Astrocyte (in vitro differentiated cells and primary cell): Measurements from ENCODE around the gene PDCD1. TPM values are rescaled to one million over a fixed set of nuclear protein-coding genes. Genes with fewer than 3 reads are reported as not detected.

Experiments used
- DNase-seq: peaks from one replicate; pipeline ENCODE4 v3.0.0-alpha.2; 2010; ENCODE audit warnings: low read depth
- FAIRE-seq: peaks from 2 replicates; lab custom pipeline; 2011; peaks lifted over from hg19 to GRCh38; lab: Jason Lieb, UNC
- H2AFZ ChIP-seq: 2 replicates; pipeline ENCODE4 v1.6.0; 2012; ENCODE audit warnings: low read depth, low read length, inconsistent platforms
- H3K27ac ChIP-seq: 2 replicates; pipeline ENCODE4 v1.5.1; 2011; ENCODE audit warnings: low read depth, low read length, inconsistent platforms
- H3K27me3 ChIP-seq: 2 replicates; pipeline ENCODE4 v1.6.0; 2011; ENCODE audit warnings: low read length, inconsistent platforms; ENCODE audit not compliant: insufficient read depth
- H3K36me3 ChIP-seq: 2 replicates; pipeline ENCODE4 v1.5.1; 2011; ENCODE audit warnings: low read length, inconsistent platforms; ENCODE audit not compliant: insufficient read depth
- H3K4me1 ChIP-seq: 2 replicates; pipeline ENCODE4 v1.5.1; 2011; ENCODE audit warnings: low read length, inconsistent platforms; ENCODE audit not compliant: insufficient read depth
- H3K4me2 ChIP-seq: 2 replicates; pipeline ENCODE4 v1.6.0; 2012; ENCODE audit warnings: low read length, inconsistent platforms
- H3K4me3 ChIP-seq: 2 replicates; pipeline ENCODE4 v1.5.1; 2011; ENCODE audit warnings: low read depth, mild to moderate bottlenecking, low read length, inconsistent platforms; ENCODE audit not compliant: insufficient read depth
- H3K79me2 ChIP-seq: 2 replicates; pipeline ENCODE4 v1.6.0; 2012; ENCODE audit warnings: mild to moderate bottlenecking, low read length, inconsistent platforms; ENCODE audit not compliant: insufficient read depth
- H3K9ac ChIP-seq: 2 replicates; pipeline ENCODE4 v1.6.0; 2012; ENCODE audit warnings: mild to moderate bottlenecking, low read length, inconsistent platforms
- H3K9me3 ChIP-seq: 2 replicates; pipeline ENCODE4 v1.5.1; 2012; ENCODE audit warnings: low read depth, mild to moderate bottlenecking, low read length, inconsistent platforms; ENCODE audit not compliant: insufficient read depth
- H4K20me1 ChIP-seq: 2 replicates; pipeline ENCODE4 v1.6.0; 2012; ENCODE audit warnings: low read length, inconsistent platforms; ENCODE audit not compliant: insufficient read depth
- H3K27ac Mint-ChIP-seq: one replicate; pipeline ENCODE4 v1.8.0; 2021; ENCODE audit warnings: mild to moderate bottlenecking, mixed read lengths; ENCODE audit not compliant: unreplicated experiment
- H3K27me3 Mint-ChIP-seq: one replicate; pipeline ENCODE4 v1.8.0; 2021; ENCODE audit warnings: low read depth, mixed read lengths; ENCODE audit not compliant: unreplicated experiment
- H3K36me3 Mint-ChIP-seq: one replicate; pipeline ENCODE4 v1.8.0; 2021; ENCODE audit warnings: low read depth, mixed read lengths; ENCODE audit not compliant: unreplicated experiment
- H3K4me1 Mint-ChIP-seq: one replicate; pipeline ENCODE4 v1.8.0; 2021; ENCODE audit warnings: low read depth, mixed read lengths; ENCODE audit not compliant: unreplicated experiment
- H3K4me3 Mint-ChIP-seq: one replicate; pipeline ENCODE4 v1.8.0; 2021; ENCODE audit warnings: mild to moderate bottlenecking, moderate library complexity, mixed read lengths; ENCODE audit not compliant: unreplicated experiment
- H3K9me3 Mint-ChIP-seq: one replicate; pipeline ENCODE4 v1.8.0; 2021; ENCODE audit warnings: mild to moderate bottlenecking, mixed read lengths; ENCODE audit not compliant: unreplicated experiment
- CTCF ChIP-seq: IDR thresholded peaks from 2 replicates; pipeline ENCODE4 v1.5.1; 2011; ENCODE audit warnings: low read depth, mild to moderate bottlenecking, inconsistent platforms, low read length, moderate library complexity; ENCODE audit not compliant: insufficient read depth
- EZH2 ChIP-seq: IDR thresholded peaks from 2 replicates; pipeline ENCODE4 v1.6.1; 2012; ENCODE audit warnings: mild to moderate bottlenecking, low read length, inconsistent platforms; ENCODE audit not compliant: insufficient read depth
- total RNA-seq: library from RNA; stranded (reverse); gene quantifications from 2 replicates; pipeline ENCODE4 v1.2.1, GENCODE V29; 2021

Gene PDCD1
- total RNA-seq, 1 donor from 2014 or later, result not detected

- H3K4me1 Mint-ChIP-seq, result no peaks in the 10 kb centered on the region
Measured at GRCh38 chr2:241846406-241846805, 12.3 kb downstream of the PDCD1 start.

GRCh38 chr2:241844831-241845578, 13.7 kb downstream of the PDCD1 start:
- DNase-seq (no peak), FAIRE-seq (no peak)
- Mint-ChIP-seq H3K9me3 (no peaks in the 10 kb centered on the region), H3K4me3 (no peak overlapping the region), H3K36me3 (peaks cover 2% of the 10 kb centered on the region), H3K27me3 (peaks cover 26% of the 10 kb centered on the region), H3K27ac (no peak overlapping the region), H3K4me1 (no peaks in the 10 kb centered on the region)
- no peak overlapping the region for H3K27ac ChIP-seq
- no peak overlapping the region for H2AFZ ChIP-seq
- TF ChIP-seq CTCF (no peak), EZH2 (no peak)
- H3K36me3 ChIP-seq, result no peaks in the 10 kb centered on the region
- H3K79me2 ChIP-seq, result no peaks in the 10 kb centered on the region
- peaks cover 16% of the 10 kb centered on the region for H3K27me3 ChIP-seq
- no peaks in the 10 kb centered on the region for H3K4me1 ChIP-seq
- no peaks in the 10 kb centered on the region for H4K20me1 ChIP-seq
- H3K4me3 ChIP-seq, result no peak overlapping the region
- no peaks in the 10 kb centered on the region for H3K9me3 ChIP-seq
- no peak overlapping the region for H3K9ac ChIP-seq
- peak overlapping the region; percentile 82 for H3K4me2 ChIP-seq

More at GRCh38 chr2:241846406-241846805, 12.3 kb downstream of the PDCD1 start:
- Histone ChIP-seq H3K27me3 (peaks cover 16% of the 10 kb centered on the region), H3K27ac (no peak overlapping the region), H3K9ac (no peak overlapping the region), H3K36me3 (no peaks in the 10 kb centered on the region), H4K20me1 (no peaks in the 10 kb centered on the region), H3K4me2 (no peak overlapping the region), H3K9me3 (no peaks in the 10 kb centered on the region), H3K79me2 (no peaks in the 10 kb centered on the region), H2AFZ (no peak overlapping the region), H3K4me1 (no peaks in the 10 kb centered on the region), H3K4me3 (no peak overlapping the region)
- FAIRE-seq (no peak), DNase-seq (no peak)
- peaks cover 2% of the 10 kb centered on the region for H3K36me3 Mint-ChIP-seq
- H3K27ac Mint-ChIP-seq, result no peak overlapping the region
- peaks cover 26% of the 10 kb centered on the region for H3K27me3 Mint-ChIP-seq
- H3K4me3 Mint-ChIP-seq, result no peak overlapping the region
- no peaks in the 10 kb centered on the region for H3K9me3 Mint-ChIP-seq
- TF ChIP-seq CTCF (no peak), EZH2 (no peak)
